HepG2 (cell line): ENCODE measurements around the gene POC1B. TPM values are rescaled to one million over a fixed set of nuclear protein-coding genes. Genes with fewer than 3 reads are reported as not detected.

ENCODE experiments used
- ARHGAP35 ChIP-seq: sonication (generic); formaldehyde crosslinking; IDR thresholded peaks from 2 replicates; pipeline ENCODE4 v1.9.0; 2022; ENCODE audit warnings: mild to moderate bottlenecking, inconsistent platforms, moderate library complexity, missing genetic modification reagents, borderline replicate concordance
- ATF7-NPFF ChIP-seq: sonication (generic); formaldehyde crosslinking; IDR thresholded peaks from 2 replicates; pipeline ENCODE4 v1.8.1; 2023; ENCODE audit warnings: mild to moderate bottlenecking, low read depth, missing genetic modification reagents, moderate library complexity
- CENPT ChIP-seq: sonication (generic); formaldehyde crosslinking; IDR thresholded peaks from 2 replicates; pipeline ENCODE4 v1.8.0; 2022; ENCODE audit warnings: low read depth, mild to moderate bottlenecking, moderate library complexity, missing genetic modification reagents
- CREB1 ChIP-seq, 2 experiments: fragments of 450-650 bp in 1 of 2; IDR thresholded peaks; 2 replicates each; pipeline ENCODE4 v1.6.1; 2016 to 2017; ENCODE audit warnings: control low read depth in 1 of 2, mild to moderate bottlenecking in 1 of 2, missing compliant biosample characterization in 1 of 2, missing genetic modification characterization in 1 of 2
- FOSL2 ChIP-seq: sonication (generic); formaldehyde crosslinking; IDR thresholded peaks from 2 replicates; pipeline ENCODE4 v1.4.0; 2020; ENCODE audit warnings: missing genetic modification reagents
- FOXP1 ChIP-seq, 2 experiments: fragments of 450-650 bp in 1 of 2; IDR thresholded peaks; 2 replicates each; pipeline ENCODE4 v1.6.1; 2017 to 2018; ENCODE audit warnings: antibody characterized with exemption in 1 of 2
- GATA4 ChIP-seq: sonication (generic); IDR thresholded peaks from 2 replicates; pipeline ENCODE4 v1.6.1; 2016; ENCODE audit warnings: antibody characterized with exemption, low read depth, borderline replicate concordance
- MXD4 ChIP-seq: IDR thresholded peaks from 2 replicates; pipeline ENCODE4 v1.6.1; 2016; ENCODE audit warnings: mild to moderate bottlenecking, missing biosample characterization, missing genetic modification reagents
- NR2F2 ChIP-seq: IDR thresholded peaks from 2 replicates; pipeline ENCODE4 v1.6.1; 2012; ENCODE audit warnings: low read depth, inconsistent platforms, borderline replicate concordance
- PRMT3 ChIP-seq: sonication (generic); formaldehyde crosslinking; IDR thresholded peaks from 2 replicates; pipeline ENCODE4 v1.8.1; 2022; ENCODE audit warnings: low read depth, mild to moderate bottlenecking, moderate library complexity, missing genetic modification reagents, borderline replicate concordance
- RBAK ChIP-seq: sonication (generic); formaldehyde crosslinking; IDR thresholded peaks from 2 replicates; pipeline ENCODE4 v1.5.1; 2020; ENCODE audit warnings: mild to moderate bottlenecking, missing genetic modification reagents
- RXRB ChIP-seq: IDR thresholded peaks from 2 replicates; pipeline ENCODE4 v1.6.1; 2016; ENCODE audit warnings: borderline replicate concordance, missing genetic modification reagents, missing compliant biosample characterization
- SRY ChIP-seq: sonication (generic); formaldehyde crosslinking; IDR thresholded peaks from 2 replicates; pipeline ENCODE4 v1.8.0; 2022; ENCODE audit warnings: mild to moderate bottlenecking, missing genetic modification reagents
- TARDBP ChIP-seq: sonication (generic); formaldehyde crosslinking; IDR thresholded peaks from 2 replicates; pipeline ENCODE4 v1.8.0; 2022; ENCODE audit warnings: mild to moderate bottlenecking, missing genetic modification reagents
- ZFAT ChIP-seq: sonication (generic); formaldehyde crosslinking; conservative IDR thresholded peaks from 2 replicates; pipeline ENCODE4 v1.8.1; 2023; ENCODE audit warnings: missing genetic modification reagents, inconsistent platforms
- ZFY ChIP-seq: sonication (generic); formaldehyde crosslinking; IDR thresholded peaks from 2 replicates; pipeline ENCODE4 v1.4.0; 2020; ENCODE audit warnings: missing genetic modification reagents
- ZNF20 ChIP-seq: sonication (generic); formaldehyde crosslinking; IDR thresholded peaks from 2 replicates; pipeline ENCODE4 v1.4.0; 2020; ENCODE audit warnings: mild to moderate bottlenecking, moderate library complexity, missing genetic modification reagents
- ZNF331 ChIP-seq: sonication (generic); formaldehyde crosslinking; IDR thresholded peaks from 2 replicates; pipeline ENCODE4 v1.4.0; 2020; ENCODE audit warnings: missing genetic modification reagents
- ZNF501 ChIP-seq: sonication (generic); formaldehyde crosslinking; IDR thresholded peaks from 2 replicates; pipeline ENCODE4 v1.5.1; 2020; ENCODE audit warnings: mild to moderate bottlenecking, moderate library complexity, missing genetic modification reagents
- ZNF737 ChIP-seq: sonication (generic); formaldehyde crosslinking; IDR thresholded peaks from 2 replicates; pipeline ENCODE4 v1.5.0; 2020; ENCODE audit warnings: missing genetic modification reagents, mild to moderate bottlenecking, borderline replicate concordance
- ZSCAN9 ChIP-seq: IDR thresholded peaks from 2 replicates; pipeline ENCODE4 v1.6.1; 2016; ENCODE audit warnings: borderline replicate concordance
- polyA plus RNA-seq, 8 experiments: library from polyadenylated mRNA; depleted of rRNA in 3 of 8; stranded (reverse) in 7 of 8; unstranded in 1 of 8; fragments of >200 nt; fragmentation: Illumina TruSeq in 4 of 8; extraction: Trizol in 4 of 8; gene quantifications; 2 replicates each; pipeline versions ENCODE4 v1.2.1 to v1.2.3, GENCODE V29; 2011 to 2016; ENCODE audit warnings: low read depth in 4 of 8, missing spikeins in 1 of 8, mixed read lengths in 1 of 8; ENCODE audit not compliant: insufficient read depth in 1 of 8
- total RNA-seq, 5 experiments: library from RNA; depleted of rRNA; stranded (reverse); fragments of >200 nt; fragmentation: Illumina TruSeq; extraction: Trizol; gene quantifications; 2 replicates each; pipeline ENCODE4 v1.2.3, GENCODE V29; 2016; ENCODE audit warnings: low read depth in 1 of 5
- TF ChIP-seq, protein P1 (sequence below): sonication (generic); formaldehyde crosslinking; IDR thresholded peaks from 2 replicates; pipeline ENCODE4 v1.4.0; 2020; ENCODE audit warnings: low read depth, missing genetic modification reagents
- TF ChIP-seq, protein P2 (sequence below): sonication (generic); formaldehyde crosslinking; IDR thresholded peaks from 2 replicates; pipeline ENCODE4 v1.4.0; 2020; ENCODE audit warnings: missing genetic modification reagents, mild to moderate bottlenecking, borderline replicate concordance

Gene POC1B
- total and polyA plus RNA-seq, 2 of the 13 experiments (the other 11 are each of a cell fraction or from before 2014, with no cell fraction given): 9.3 to 11.0 TPM

DNA sequence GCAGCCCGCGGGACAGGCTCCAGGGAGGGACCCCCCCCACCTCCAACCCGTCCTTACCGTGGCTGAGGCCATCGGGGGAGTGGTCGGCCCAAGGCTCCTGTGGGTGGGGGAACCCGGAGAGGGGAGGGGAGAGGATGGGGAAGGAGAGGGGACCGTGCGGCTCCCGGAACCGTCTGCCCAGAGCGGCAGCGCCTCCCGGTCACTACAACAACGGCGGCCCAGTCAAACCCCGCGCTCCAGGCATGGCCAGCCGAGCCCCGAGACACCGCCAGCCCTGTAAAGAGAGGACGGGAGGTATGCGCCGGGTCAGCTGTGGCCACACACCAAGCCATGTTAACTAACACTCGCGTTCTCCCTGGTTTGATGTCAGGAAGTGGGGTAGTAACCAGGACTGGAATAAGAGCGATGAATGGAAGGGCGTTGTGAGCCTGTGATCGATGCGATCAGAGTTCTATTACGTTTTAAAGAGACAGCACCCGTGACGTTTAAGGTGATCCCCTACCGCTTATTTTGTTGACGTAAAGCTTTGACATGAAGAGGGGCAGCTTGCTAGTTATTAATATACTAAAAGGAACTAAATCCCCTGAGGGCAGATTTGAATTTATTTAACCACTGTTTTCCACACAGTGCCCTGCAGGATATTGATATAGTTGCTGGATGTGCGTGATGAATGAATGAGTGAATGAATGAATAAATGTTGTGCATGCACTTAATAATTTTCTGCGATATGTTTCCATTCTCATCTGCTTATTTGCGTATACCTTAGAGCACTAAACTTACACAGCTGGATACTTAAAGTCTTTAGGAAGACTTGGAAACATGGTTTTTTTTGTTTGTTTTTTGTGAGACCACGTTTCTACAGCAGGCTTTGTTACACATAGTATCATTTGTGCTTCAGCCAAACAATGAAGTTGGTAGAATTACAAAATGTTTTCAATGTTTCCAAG is at the start of gene POC1B (continued):
- peak; percentile 82 for TF ChIP-seq CREB1 (IDR thresholded peaks at IDR 0.05)
- peak; percentile 88 for TF ChIP-seq CREB1 (CRISPR knock-in tag; IDR thresholded peaks at IDR 0.05)
- TF ChIP-seq ZFY (CRISPR knock-in tag): peak; percentile 76; the same call in 1 of the 2 replicates
- no peak for TF ChIP-seq RBAK (CRISPR knock-in tag)
- no peak for TF ChIP-seq CENPT
- no peak for TF ChIP-seq ZNF737 (CRISPR knock-in tag)
- no peak for TF ChIP-seq ZNF20 (CRISPR knock-in tag)
- TF ChIP-seq FOXP1 (IDR thresholded peaks at IDR 0.05): no peak
- peak; percentile 20; the same call in 1 of the 2 replicates for TF ChIP-seq FOXP1 (CRISPR knock-in tag; IDR thresholded peaks at IDR 0.05)
- TF ChIP-seq RXRB (CRISPR knock-in tag): peak; percentile 44
- TF ChIP-seq PRMT3 (CRISPR knock-in tag): no peak
- TF ChIP-seq ZNF331 (CRISPR knock-in tag): peak; percentile 77
- TF ChIP-seq NR2F2: peak; percentile 26; the same call in 1 of the 2 replicates
- peak; percentile 66; the same call in 1 of the 2 replicates for TF ChIP-seq ZNF501 (CRISPR knock-in tag)
- TF ChIP-seq ZFAT (CRISPR knock-in tag): no peak
- TF ChIP-seq GATA4: no peak
- TF ChIP-seq, protein P1, sequence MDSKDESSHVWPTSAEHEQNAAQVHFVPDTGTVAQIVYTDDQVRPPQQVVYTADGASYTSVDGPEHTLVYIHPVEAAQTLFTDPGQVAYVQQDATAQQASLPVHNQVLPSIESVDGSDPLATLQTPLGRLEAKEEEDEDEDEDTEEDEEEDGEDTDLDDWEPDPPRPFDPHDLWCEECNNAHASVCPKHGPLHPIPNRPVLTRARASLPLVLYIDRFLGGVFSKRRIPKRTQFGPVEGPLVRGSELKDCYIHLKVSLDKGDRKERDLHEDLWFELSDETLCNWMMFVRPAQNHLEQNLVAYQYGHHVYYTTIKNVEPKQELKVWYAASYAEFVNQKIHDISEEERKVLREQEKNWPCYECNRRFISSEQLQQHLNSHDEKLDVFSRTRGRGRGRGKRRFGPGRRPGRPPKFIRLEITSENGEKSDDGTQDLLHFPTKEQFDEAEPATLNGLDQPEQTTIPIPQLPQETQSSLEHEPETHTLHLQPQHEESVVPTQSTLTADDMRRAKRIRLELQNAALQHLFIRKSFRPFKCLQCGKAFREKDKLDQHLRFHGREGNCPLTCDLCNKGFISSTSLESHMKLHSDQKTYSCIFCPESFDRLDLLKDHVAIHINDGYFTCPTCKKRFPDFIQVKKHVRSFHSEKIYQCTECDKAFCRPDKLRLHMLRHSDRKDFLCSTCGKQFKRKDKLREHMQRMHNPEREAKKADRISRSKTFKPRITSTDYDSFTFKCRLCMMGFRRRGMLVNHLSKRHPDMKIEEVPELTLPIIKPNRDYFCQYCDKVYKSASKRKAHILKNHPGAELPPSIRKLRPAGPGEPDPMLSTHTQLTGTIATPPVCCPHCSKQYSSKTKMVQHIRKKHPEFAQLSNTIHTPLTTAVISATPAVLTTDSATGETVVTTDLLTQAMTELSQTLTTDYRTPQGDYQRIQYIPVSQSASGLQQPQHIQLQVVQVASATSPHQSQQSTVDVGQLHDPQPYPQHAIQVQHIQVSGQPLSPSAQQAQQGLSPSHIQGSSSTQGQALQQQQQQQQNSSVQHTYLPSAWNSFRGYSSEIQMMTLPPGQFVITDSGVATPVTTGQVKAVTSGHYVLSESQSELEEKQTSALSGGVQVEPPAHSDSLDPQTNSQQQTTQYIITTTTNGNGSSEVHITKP (CRISPR knock-in tag): peak; percentile 53; the same call in 1 of the 2 replicates
- TF ChIP-seq, protein P2, sequence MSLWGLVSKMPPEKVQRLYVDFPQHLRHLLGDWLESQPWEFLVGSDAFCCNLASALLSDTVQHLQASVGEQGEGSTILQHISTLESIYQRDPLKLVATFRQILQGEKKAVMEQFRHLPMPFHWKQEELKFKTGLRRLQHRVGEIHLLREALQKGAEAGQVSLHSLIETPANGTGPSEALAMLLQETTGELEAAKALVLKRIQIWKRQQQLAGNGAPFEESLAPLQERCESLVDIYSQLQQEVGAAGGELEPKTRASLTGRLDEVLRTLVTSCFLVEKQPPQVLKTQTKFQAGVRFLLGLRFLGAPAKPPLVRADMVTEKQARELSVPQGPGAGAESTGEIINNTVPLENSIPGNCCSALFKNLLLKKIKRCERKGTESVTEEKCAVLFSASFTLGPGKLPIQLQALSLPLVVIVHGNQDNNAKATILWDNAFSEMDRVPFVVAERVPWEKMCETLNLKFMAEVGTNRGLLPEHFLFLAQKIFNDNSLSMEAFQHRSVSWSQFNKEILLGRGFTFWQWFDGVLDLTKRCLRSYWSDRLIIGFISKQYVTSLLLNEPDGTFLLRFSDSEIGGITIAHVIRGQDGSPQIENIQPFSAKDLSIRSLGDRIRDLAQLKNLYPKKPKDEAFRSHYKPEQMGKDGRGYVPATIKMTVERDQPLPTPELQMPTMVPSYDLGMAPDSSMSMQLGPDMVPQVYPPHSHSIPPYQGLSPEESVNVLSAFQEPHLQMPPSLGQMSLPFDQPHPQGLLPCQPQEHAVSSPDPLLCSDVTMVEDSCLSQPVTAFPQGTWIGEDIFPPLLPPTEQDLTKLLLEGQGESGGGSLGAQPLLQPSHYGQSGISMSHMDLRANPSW (CRISPR knock-in tag): peak; percentile 86; the same call in 1 of the 2 replicates
- no peak for TF ChIP-seq SRY (CRISPR knock-in tag)
- TF ChIP-seq ZSCAN9: 0 out of 2 replicates have a peak, but pooled peaks have one; percentile 37
- TF ChIP-seq ARHGAP35 (CRISPR knock-in tag): no peak
- peak; percentile 73 for TF ChIP-seq TARDBP (CRISPR knock-in tag)
- TF ChIP-seq FOSL2 (CRISPR knock-in tag): peak; percentile 62
- peak; percentile 44; the same call in 1 of the 2 replicates for TF ChIP-seq ATF7-NPFF (CRISPR knock-in tag)
- TF ChIP-seq MXD4 (CRISPR knock-in tag): 0 out of 2 replicates have a peak, but pooled peaks have one; percentile 45
